Endothelial cell of umbilical vein (primary cell): Measurements from ENCODE around the gene NANOS2. TPM values are rescaled to one million over a fixed set of nuclear protein-coding genes. Genes with fewer than 3 reads are reported as not detected.
"Not testable (repeated sequence)": the region's sequence is repeated elsewhere in the genome, so short reads cannot be mapped to it uniquely, and the experiment has no call there.

Source experiments
- BruUV-seq: library from RNA; stranded (reverse); fragments of 400-500 nt; replicated peaks from 2 replicates; lab custom pipeline; 2021; lab: Mats Ljungman, UMichigan
- CTCF ChIA-PET: fragments of 300-600, 350-600 bp; sonication (Branson Sonifier 250); formaldehyde crosslinking; loops from one replicate; lab custom pipeline; 2021; ENCODE audit warnings: antibody characterized with exemption, inconsistent platforms; lab: Charles Lee
- POLR2A ChIA-PET: fragments of 300-600, 350-600 bp; sonication (Branson Sonifier 250); formaldehyde crosslinking; loops from one replicate; lab custom pipeline; 2021; ENCODE audit warnings: antibody characterized with exemption, inconsistent platforms; lab: Charles Lee
- DNase-seq: peaks from one replicate; pipeline ENCODE4 v3.0.0-alpha.2; 2011; ENCODE audit warnings: low read depth, low spot score
- FAIRE-seq: peaks from 2 replicates; lab custom pipeline; 2011; peaks lifted over from hg19 to GRCh38; lab: Jason Lieb, UNC
- H2AFZ ChIP-seq: 2 replicates; pipeline ENCODE4 v1.6.0; 2012; ENCODE audit warnings: low read depth, low read length, control low read depth, inconsistent platforms
- H3K27ac ChIP-seq: 2 replicates; pipeline ENCODE4 v1.5.1; 2011; ENCODE audit warnings: low read depth, mild to moderate bottlenecking, control low read depth, low read length, moderate library complexity; ENCODE audit not compliant: insufficient read depth
- H3K27me3 ChIP-seq, 2 experiments: 2 replicates each; pipeline versions ENCODE4 v1.6.0 to v1.6.1; 2011; ENCODE audit warnings: low read length in 2 of 2, mixed read lengths in 1 of 2; ENCODE audit not compliant: control insufficient read depth in 2 of 2, insufficient read depth in 2 of 2
- H3K36me3 ChIP-seq, 2 experiments: 2 replicates in 1 of 2; 3 replicates in 1 of 2; pipeline ENCODE4 v1.5.1; 2011; ENCODE audit warnings: low read length in 2 of 2, mild to moderate bottlenecking in 1 of 2, moderate library complexity in 1 of 2; ENCODE audit not compliant: control insufficient read depth in 2 of 2, insufficient read depth in 2 of 2; ENCODE audit errors: extremely low read depth in 1 of 2
- H3K4me1 ChIP-seq: 3 replicates; pipeline ENCODE4 v1.5.1; 2011; ENCODE audit warnings: mild to moderate bottlenecking, low read length; ENCODE audit not compliant: control insufficient read depth, insufficient read depth; ENCODE audit errors: extremely low read depth
- H3K4me2 ChIP-seq: 2 replicates; pipeline ENCODE4 v1.6.1; 2011; ENCODE audit warnings: low read length, control low read depth, mixed read lengths; ENCODE audit not compliant: insufficient read depth
- H3K4me3 ChIP-seq, 3 experiments: fragments of 200-600 bp in 1 of 3; sonication (generic), shearing (Covaris generic) in 1 of 3; replicated peaks in 1 of 3; 2 replicates each; pipeline ENCODE4 v1.5.1; 2011 to 2016; ENCODE audit warnings: control low read depth in 3 of 3, low read length in 3 of 3, mild to moderate bottlenecking in 2 of 3, inconsistent platforms in 1 of 3, low read depth in 1 of 3, moderate library complexity in 1 of 3; ENCODE audit not compliant: insufficient read depth in 1 of 3
- H3K79me2 ChIP-seq: 2 replicates; pipeline ENCODE4 v1.6.0; 2012; ENCODE audit warnings: low read length, inconsistent platforms; ENCODE audit not compliant: control insufficient read depth, insufficient read depth
- H3K9ac ChIP-seq: replicated peaks from 2 replicates; pipeline ENCODE3; 2011; ENCODE audit warnings: low read length, control low read depth; ENCODE audit not compliant: insufficient read depth; ENCODE audit errors: extremely low read depth
- H3K9me1 ChIP-seq: replicated peaks from 3 replicates; pipeline ENCODE4 v1.6.0; 2011; ENCODE audit warnings: mild to moderate bottlenecking, low read length; ENCODE audit not compliant: control insufficient read depth, insufficient read depth; ENCODE audit errors: extremely low read depth
- H3K9me3 ChIP-seq: replicated peaks from 2 replicates; pipeline ENCODE4 v1.5.1; 2012; ENCODE audit warnings: low read length, inconsistent platforms; ENCODE audit not compliant: control insufficient read depth, insufficient read depth
- H4K20me1 ChIP-seq: replicated peaks from 2 replicates; pipeline ENCODE3; 2011; ENCODE audit warnings: mild to moderate bottlenecking, low read length; ENCODE audit not compliant: control insufficient read depth, insufficient read depth; ENCODE audit errors: extremely low read depth
- EZH2 ChIP-seq: IDR thresholded peaks from 2 replicates; pipeline ENCODE4 v1.6.1; 2012; ENCODE audit warnings: borderline replicate concordance, low read depth, mild to moderate bottlenecking, moderate library complexity, low read length, inconsistent platforms; ENCODE audit not compliant: severe bottlenecking
- FOS ChIP-seq: IDR thresholded peaks from 2 replicates; pipeline ENCODE4 v1.6.1; 2011; ENCODE audit warnings: mild to moderate bottlenecking, low read length, moderate library complexity, borderline replicate concordance; ENCODE audit not compliant: insufficient read depth
- GATA2 ChIP-seq: IDR thresholded peaks from 2 replicates; pipeline ENCODE4 v1.7.0; 2011; ENCODE audit warnings: low read depth, mild to moderate bottlenecking, moderate library complexity, mixed read lengths, low read length; ENCODE audit not compliant: insufficient read length, insufficient read depth
- JUN ChIP-seq: IDR thresholded peaks from 2 replicates; pipeline ENCODE4 v1.6.1; 2011; ENCODE audit warnings: borderline replicate concordance, low read depth; ENCODE audit not compliant: insufficient read length, insufficient read depth
- MYC ChIP-seq: IDR thresholded peaks from one replicate; pipeline ENCODE4 v1.6.1; 2011; ENCODE audit warnings: mild to moderate bottlenecking, low read depth, low read length
- POLR2A ChIP-seq: IDR thresholded peaks from 2 replicates; pipeline ENCODE4 v1.6.1; 2012; ENCODE audit warnings: low read depth, mild to moderate bottlenecking, control low read depth, low read length
- POLR2AphosphoS5 ChIP-seq: IDR thresholded peaks from 2 replicates; pipeline ENCODE4 v1.6.1; 2012; ENCODE audit warnings: low read depth, mild to moderate bottlenecking, control low read depth, low read length, moderate library complexity; ENCODE audit not compliant: insufficient read depth
- dilution Hi-C: fragments of 300-500 bp; cut with MboI; formaldehyde crosslinking; loops from one replicate; pipeline ENCODE4 v1.15.0; 2019; ENCODE audit warnings: low sequenced_read_pairs; ENCODE audit not compliant: extremely low pct_ligation_motif_present
- intact Hi-C: fragments of 100-400 bp; cut with micrococcal nuclease; formaldehyde crosslinking; loops from one replicate; pipeline ENCODE4 v1.10.0; 2022
- polyA plus RNA-seq, 4 experiments: library from polyadenylated mRNA; depleted of rRNA in 3 of 4; stranded (reverse) in 3 of 4; unstranded in 1 of 4; fragments of >200 nt; gene quantifications; 2 replicates each; pipeline versions ENCODE4 v1.2.1 to v1.2.3, GENCODE V29; 2011 to 2012; ENCODE audit warnings: missing spikeins in 1 of 4
- total RNA-seq: library from RNA; stranded (reverse); gene quantifications from 2 replicates; pipeline ENCODE4 v1.2.3, GENCODE V29; 2021
- TF ChIP-seq, protein P1 (sequence below): IDR thresholded peaks from 2 replicates; pipeline ENCODE4 v1.6.1; 2011; ENCODE audit not compliant: insufficient read depth, insufficient read length
- TF ChIP-seq, protein P2 (sequence below), 2 donors: IDR thresholded peaks; 1 replicate in 1 of 2; 2 replicates in 1 of 2; pipeline ENCODE4 v1.5.1; 2011; ENCODE audit warnings: low read length in 2 of 2, mild to moderate bottlenecking in 2 of 2, moderate library complexity in 2 of 2, control low read depth in 1 of 2, inconsistent platforms in 1 of 2, low read depth in 1 of 2; ENCODE audit not compliant: insufficient read depth in 1 of 2; ENCODE audit errors: extremely low read depth in 1 of 2

Gene NANOS2
- total and polyA plus RNA-seq, 2 donors (not counting 3 experiments of a cell fraction or from before 2014, with no cell fraction given) = not detected

DNA sequence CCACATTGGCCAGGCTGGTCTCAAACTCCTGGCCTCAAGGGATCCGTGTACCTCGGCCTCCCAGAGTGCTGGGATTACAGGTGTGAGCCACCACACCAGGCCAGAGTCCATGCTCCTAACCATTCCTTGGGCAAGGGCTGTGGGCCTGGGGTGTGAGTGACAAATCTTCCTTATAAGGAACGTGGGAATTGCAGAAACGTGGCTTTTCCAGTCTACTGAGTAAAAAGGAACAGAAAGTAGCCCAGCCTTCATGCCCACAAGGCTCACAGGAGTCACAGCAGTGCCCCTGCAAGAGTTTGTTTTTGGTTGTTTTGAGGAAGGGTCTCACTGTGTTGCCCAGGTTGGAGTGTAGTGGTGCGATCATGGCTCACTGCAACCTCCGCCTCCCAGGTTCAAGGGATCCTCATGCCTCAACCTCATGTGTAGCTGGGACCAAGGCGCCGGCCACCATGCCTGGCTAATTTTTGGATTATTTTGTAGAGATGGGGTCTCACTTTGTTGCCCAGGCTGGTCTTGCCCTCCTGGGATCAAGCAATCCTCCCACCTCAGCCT, 17.2 kb downstream of the NANOS2 start:
- intact Hi-C loops (no loop called here), dilution Hi-C loops (no loop called here)
- POLR2A ChIA-PET = no interaction called here
- Histone ChIP-seq H3K9me1 (no peaks in the 10 kb centered on the region), H3K27me3 (no peaks in the 10 kb centered on the region), H2AFZ (no peak overlapping the region), H3K9ac (no peak overlapping the region), H3K27ac (no peak overlapping the region), H3K9me3 (no peaks in the 10 kb centered on the region), H3K4me1 (peaks cover 2% of the 10 kb centered on the region), H3K79me2 (no peaks in the 10 kb centered on the region), H3K4me2 (no peak overlapping the region), H4K20me1 (no peaks in the 10 kb centered on the region), H3K36me3 (peaks cover 0 to 6% of the 10 kb centered on the region in 2 experiments), H3K4me3 (no peak overlapping the region)
- BruUV-seq = no TSS peak
- CTCF ChIA-PET = no interaction called here
- FAIRE-seq (no peak), DNase-seq (no peak)
- TF ChIP-seq, protein P1, sequence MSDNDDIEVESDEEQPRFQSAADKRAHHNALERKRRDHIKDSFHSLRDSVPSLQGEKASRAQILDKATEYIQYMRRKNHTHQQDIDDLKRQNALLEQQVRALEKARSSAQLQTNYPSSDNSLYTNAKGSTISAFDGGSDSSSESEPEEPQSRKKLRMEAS = no peak
- TF ChIP-seq POLR2A (no peak), POLR2AphosphoS5 (no peak), JUN (no peak), FOS (no peak), MYC (no peak), EZH2 (no peak), GATA2 (no peak)
- TF ChIP-seq, protein P2, sequence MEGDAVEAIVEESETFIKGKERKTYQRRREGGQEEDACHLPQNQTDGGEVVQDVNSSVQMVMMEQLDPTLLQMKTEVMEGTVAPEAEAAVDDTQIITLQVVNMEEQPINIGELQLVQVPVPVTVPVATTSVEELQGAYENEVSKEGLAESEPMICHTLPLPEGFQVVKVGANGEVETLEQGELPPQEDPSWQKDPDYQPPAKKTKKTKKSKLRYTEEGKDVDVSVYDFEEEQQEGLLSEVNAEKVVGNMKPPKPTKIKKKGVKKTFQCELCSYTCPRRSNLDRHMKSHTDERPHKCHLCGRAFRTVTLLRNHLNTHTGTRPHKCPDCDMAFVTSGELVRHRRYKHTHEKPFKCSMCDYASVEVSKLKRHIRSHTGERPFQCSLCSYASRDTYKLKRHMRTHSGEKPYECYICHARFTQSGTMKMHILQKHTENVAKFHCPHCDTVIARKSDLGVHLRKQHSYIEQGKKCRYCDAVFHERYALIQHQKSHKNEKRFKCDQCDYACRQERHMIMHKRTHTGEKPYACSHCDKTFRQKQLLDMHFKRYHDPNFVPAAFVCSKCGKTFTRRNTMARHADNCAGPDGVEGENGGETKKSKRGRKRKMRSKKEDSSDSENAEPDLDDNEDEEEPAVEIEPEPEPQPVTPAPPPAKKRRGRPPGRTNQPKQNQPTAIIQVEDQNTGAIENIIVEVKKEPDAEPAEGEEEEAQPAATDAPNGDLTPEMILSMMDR (IDR thresholded peaks at IDR 0.05; ENCODE audit: extremely low read depth in 1 of 2, insufficient read depth in 1 of 2, low read depth in 1 of 2, low read length in 2 of 2) = no peak

DNA sequence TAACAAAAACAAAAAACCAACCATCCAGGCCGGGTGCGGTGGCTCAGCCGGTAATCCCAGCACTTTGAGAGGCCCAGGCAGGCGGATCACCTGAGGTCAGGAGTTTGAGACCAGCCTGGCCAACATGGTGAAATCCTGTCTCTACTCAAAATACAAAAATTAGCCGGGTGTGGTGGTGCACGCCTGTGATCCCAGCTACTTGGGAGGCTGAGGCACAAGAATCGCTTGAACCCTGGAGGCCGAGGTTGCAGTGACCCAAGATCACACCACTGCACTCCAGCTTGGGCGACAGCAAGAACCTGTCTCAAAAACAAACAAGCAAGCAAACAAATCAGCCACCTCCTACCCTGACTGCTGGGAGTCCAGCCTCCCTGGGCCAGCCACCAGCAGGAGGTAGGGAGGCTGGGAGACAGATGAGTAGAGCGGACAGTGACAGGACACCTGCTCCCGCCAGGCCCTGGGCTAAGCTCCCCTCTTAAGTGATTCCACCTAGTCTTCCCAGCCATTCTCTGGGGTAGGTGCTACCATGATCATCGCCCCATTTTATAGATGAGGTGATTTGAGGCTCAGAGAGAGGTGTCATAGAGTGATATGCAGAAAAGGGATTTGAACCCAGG, 18.5 kb downstream of the NANOS2 start:
- H2AFZ ChIP-seq, BruUV-seq, H3K4me1 ChIP-seq, dilution Hi-C loops, FAIRE-seq, H3K79me2 ChIP-seq, POLR2A ChIA-PET, H3K9me1 ChIP-seq, H3K27me3 ChIP-seq, H3K36me3 ChIP-seq, H3K27ac ChIP-seq, DNase-seq, CTCF ChIA-PET, H4K20me1 ChIP-seq, H3K4me2 ChIP-seq, H3K4me3 ChIP-seq, H3K9me3 ChIP-seq, H3K9ac ChIP-seq, intact Hi-C loops: not testable (repeated sequence)
